ENCODE data around the gene AARSD1. TPM values are rescaled to one million over a fixed set of nuclear protein-coding genes. Genes with fewer than 3 reads are reported as not detected.

AARSD1 gene
- total RNA-seq, 1 experiment from 2014 or later: 69.0 TPM

- no peak overlapping the region for H3K27ac Mint-ChIP-seq (ENCODE audit: unreplicated experiment)
- DNase-seq: no peak
- no peak overlapping the region for H3K4me3 ChIP-seq (ENCODE audit: low read depth, low read length)
- no peak overlapping the region for H3K4me3 Mint-ChIP-seq (ENCODE audit: unreplicated experiment)
- H3K9me3 Mint-ChIP-seq (ENCODE audit: unreplicated experiment): no peaks in the 10 kb centered on the region
- no peaks in the 10 kb centered on the region for H3K9me3 ChIP-seq
- intact Hi-C loops (cut with micrococcal nuclease; ENCODE audit: unreplicated experiment): no loop called here
- H3K36me3 ChIP-seq (ENCODE audit: control insufficient read depth, insufficient read depth, low read length): no peaks in the 10 kb centered on the region
- TF ChIP-seq CTCF (IDR thresholded peaks at IDR 0.05; ENCODE audit: insufficient read depth in 1 of 2, low read depth in 1 of 2, low read length in 1 of 2, severe bottlenecking in 1 of 2, unreplicated experiment in 1 of 2): no peak
- CTCF ChIA-PET: no interaction called here
- H3K27me3 Mint-ChIP-seq (ENCODE audit: insufficient read depth, unreplicated experiment): peaks cover 3% of the 10 kb centered on the region
- H3K4me1 Mint-ChIP-seq (ENCODE audit: low read depth, unreplicated experiment): peaks cover 6% of the 10 kb centered on the region
- POLR2A ChIA-PET: no interaction called here
- no TSS peak for BruUV-seq (replicated peaks)
- H3K36me3 Mint-ChIP-seq (ENCODE audit: insufficient read depth, unreplicated experiment): no peaks in the 10 kb centered on the region
- peaks cover 6% of the 10 kb centered on the region; the same call in 1 of the 2 replicates for H3K4me1 ChIP-seq
- H3K27me3 ChIP-seq (replicated peaks; ENCODE audit: control insufficient read depth, insufficient read depth, low read length): no peaks in the 10 kb centered on the region
Measured at GRCh38 chr17:42913522-42913921, 50.7 kb downstream of the AARSD1 start.

- H3K4me1 Mint-ChIP-seq (ENCODE audit: low read depth, unreplicated experiment): peaks cover 6% of the 10 kb centered on the region
- Histone ChIP-seq H3K9me3 (no peaks in the 10 kb centered on the region), H3K4me1 (peaks cover 2% of the 10 kb centered on the region; the same call in 1 of the 2 replicates), H3K27me3 (replicated peaks; ENCODE audit: control insufficient read depth, insufficient read depth, low read length) (no peaks in the 10 kb centered on the region), H3K4me3 (ENCODE audit: low read depth, low read length) (no peak overlapping the region), H3K36me3 (ENCODE audit: control insufficient read depth, insufficient read depth, low read length) (no peaks in the 10 kb centered on the region)
- no peaks in the 10 kb centered on the region for H3K36me3 Mint-ChIP-seq (ENCODE audit: insufficient read depth, unreplicated experiment)
- ChIA-PET CTCF (no interaction called here), POLR2A (no interaction called here)
- H3K4me3 Mint-ChIP-seq (ENCODE audit: unreplicated experiment): no peak overlapping the region
- H3K27me3 Mint-ChIP-seq (ENCODE audit: insufficient read depth, unreplicated experiment): peaks cover 6% of the 10 kb centered on the region
- no TSS peak for BruUV-seq (replicated peaks)
- H3K27ac Mint-ChIP-seq (ENCODE audit: unreplicated experiment): no peak overlapping the region
- no peaks in the 10 kb centered on the region for H3K9me3 Mint-ChIP-seq (ENCODE audit: unreplicated experiment)
- intact Hi-C loops (cut with micrococcal nuclease; ENCODE audit: unreplicated experiment): no loop called here
- no peak for DNase-seq
- no peak for TF ChIP-seq CTCF (IDR thresholded peaks at IDR 0.05; ENCODE audit: insufficient read depth in 1 of 2, low read depth in 1 of 2, low read length in 1 of 2, severe bottlenecking in 1 of 2, unreplicated experiment in 1 of 2)
Measured at GRCh38 chr17:42908872-42909700, 55.2 kb downstream of the AARSD1 start.

GRCh38 chr17:42906772-42907446, 57.3 kb downstream of the AARSD1 start:
- Histone ChIP-seq H3K9me3 (no peaks in the 10 kb centered on the region), H3K4me1 (no peaks in the 10 kb centered on the region), H3K36me3 (ENCODE audit: control insufficient read depth, insufficient read depth, low read length) (no peaks in the 10 kb centered on the region), H3K27me3 (replicated peaks; ENCODE audit: control insufficient read depth, insufficient read depth, low read length) (no peaks in the 10 kb centered on the region), H3K4me3 (ENCODE audit: low read depth, low read length) (no peak overlapping the region)
- no peak for DNase-seq
- BruUV-seq (replicated peaks): no TSS peak
- no peaks in the 10 kb centered on the region for H3K9me3 Mint-ChIP-seq (ENCODE audit: unreplicated experiment)
- peaks cover 6% of the 10 kb centered on the region for H3K4me1 Mint-ChIP-seq (ENCODE audit: low read depth, unreplicated experiment)
- intact Hi-C loops (cut with micrococcal nuclease; ENCODE audit: unreplicated experiment): no loop called here
- TF ChIP-seq CTCF (IDR thresholded peaks at IDR 0.05; ENCODE audit: insufficient read depth in 1 of 2, low read depth in 1 of 2, low read length in 1 of 2, severe bottlenecking in 1 of 2, unreplicated experiment in 1 of 2): no peak
- no peak overlapping the region for H3K4me3 Mint-ChIP-seq (ENCODE audit: unreplicated experiment)
- H3K27me3 Mint-ChIP-seq (ENCODE audit: insufficient read depth, unreplicated experiment): peaks cover 6% of the 10 kb centered on the region
- H3K36me3 Mint-ChIP-seq (ENCODE audit: insufficient read depth, unreplicated experiment): no peaks in the 10 kb centered on the region
- ChIA-PET CTCF (interaction anchor here (1.2 kb wide), 1 partner anchor 22 kb away, joined by 4 read pairs; no protein-coding TSS in a partner anchor), POLR2A (no interaction called here)
- no peak overlapping the region for H3K27ac Mint-ChIP-seq (ENCODE audit: unreplicated experiment)
